HepG2 (cell line): ENCODE results near the gene GPS2. TPM values are rescaled to one million over a fixed set of nuclear protein-coding genes. Genes with fewer than 3 reads are reported as not detected.

Source experiments
- ARID4A ChIP-seq: sonication (generic); formaldehyde crosslinking; IDR thresholded peaks from 2 replicates; pipeline ENCODE4 v1.5.0; 2020; ENCODE audit warnings: mild to moderate bottlenecking, missing genetic modification reagents, borderline replicate concordance
- ATF7-NPFF ChIP-seq: sonication (generic); formaldehyde crosslinking; IDR thresholded peaks from 2 replicates; pipeline ENCODE4 v1.8.1; 2023; ENCODE audit warnings: mild to moderate bottlenecking, low read depth, missing genetic modification reagents, moderate library complexity
- GMEB1 ChIP-seq: sonication (generic); formaldehyde crosslinking; IDR thresholded peaks from 2 replicates; pipeline ENCODE4 v1.5.1; 2020; ENCODE audit warnings: missing genetic modification reagents, mild to moderate bottlenecking, borderline replicate concordance
- MEIS1 ChIP-seq: sonication (generic); formaldehyde crosslinking; IDR thresholded peaks from 2 replicates; pipeline ENCODE4 v1.9.0; 2021; ENCODE audit warnings: mild to moderate bottlenecking, missing genetic modification reagents, moderate library complexity, borderline replicate concordance
- PATZ1 ChIP-seq: sonication (generic); formaldehyde crosslinking; IDR thresholded peaks from 2 replicates; pipeline ENCODE4 v1.4.0; 2020; ENCODE audit warnings: missing genetic modification reagents
- POLR2G ChIP-seq: fragments of 200-400 bp; formaldehyde crosslinking; IDR thresholded peaks from 2 replicates; pipeline ENCODE4 v1.6.1; 2018; ENCODE audit warnings: mild to moderate bottlenecking, low read depth, low read length, moderate library complexity
- RBFOX2 ChIP-seq: fragments of 200-400 bp; formaldehyde crosslinking; IDR thresholded peaks from 2 replicates; pipeline ENCODE4 v1.6.1; 2017; ENCODE audit warnings: low read depth, mild to moderate bottlenecking, low read length
- SP1 ChIP-seq, 2 experiments: fragments of 450-650 bp in 1 of 2; sonication (generic) in 1 of 2; formaldehyde crosslinking in 1 of 2; IDR thresholded peaks; 2 replicates each; pipeline versions ENCODE4 v1.4.0 to v1.6.1; 2016 to 2020; ENCODE audit warnings: missing genetic modification reagents in 1 of 2
- SUZ12 ChIP-seq: fragments of 150-350 bp; IDR thresholded peaks from 2 replicates; pipeline ENCODE4 v1.6.1; 2014; ENCODE audit warnings: low read depth, low read length
- TCF12 ChIP-seq, 2 experiments: fragments of 450-650 bp in 1 of 2; sonication (generic) in 1 of 2; formaldehyde crosslinking in 1 of 2; IDR thresholded peaks; 2 replicates each; pipeline versions ENCODE4 v1.6.1 to v1.8.0; 2017 to 2022; ENCODE audit warnings: antibody characterized with exemption in 1 of 2, mild to moderate bottlenecking in 1 of 2, missing genetic modification reagents in 1 of 2, moderate library complexity in 1 of 2
- ZEB1 ChIP-seq: IDR thresholded peaks from 2 replicates; pipeline ENCODE4 v1.6.1; 2012; ENCODE audit warnings: mild to moderate bottlenecking, low read depth, inconsistent platforms; ENCODE audit not compliant: insufficient replicate concordance
- ZFY ChIP-seq: sonication (generic); formaldehyde crosslinking; IDR thresholded peaks from 2 replicates; pipeline ENCODE4 v1.4.0; 2020; ENCODE audit warnings: missing genetic modification reagents
- ZNF121 ChIP-seq: sonication (generic); formaldehyde crosslinking; IDR thresholded peaks from 2 replicates; pipeline ENCODE4 v1.5.0; 2020; ENCODE audit warnings: mild to moderate bottlenecking, missing genetic modification reagents
- ZNF143 ChIP-seq: sonication (generic); formaldehyde crosslinking; IDR thresholded peaks from 2 replicates; pipeline ENCODE4 v1.4.0; 2020; ENCODE audit warnings: missing genetic modification reagents
- ZNF687 ChIP-seq: sonication (generic); formaldehyde crosslinking; IDR thresholded peaks from 2 replicates; pipeline ENCODE4 v1.5.1; 2020; ENCODE audit warnings: mild to moderate bottlenecking, missing genetic modification reagents, moderate library complexity
- polyA plus RNA-seq, 8 experiments: library from polyadenylated mRNA; depleted of rRNA in 3 of 8; stranded (reverse) in 7 of 8; unstranded in 1 of 8; fragments of >200 nt; fragmentation: Illumina TruSeq in 4 of 8; extraction: Trizol in 4 of 8; gene quantifications; 2 replicates each; pipeline versions ENCODE4 v1.2.1 to v1.2.3, GENCODE V29; 2011 to 2016; ENCODE audit warnings: low read depth in 4 of 8, missing spikeins in 1 of 8, mixed read lengths in 1 of 8; ENCODE audit not compliant: insufficient read depth in 1 of 8
- total RNA-seq, 5 experiments: library from RNA; depleted of rRNA; stranded (reverse); fragments of >200 nt; fragmentation: Illumina TruSeq; extraction: Trizol; gene quantifications; 2 replicates each; pipeline ENCODE4 v1.2.3, GENCODE V29; 2016; ENCODE audit warnings: low read depth in 1 of 5

GPS2 gene
- total and polyA plus RNA-seq, 2 of the 13 experiments (the other 11 are each of a cell fraction or from before 2014, with no cell fraction given) = 58.0 to 59.4 TPM

- 0 out of 2 replicates have a peak, but pooled peaks have one; percentile 16 for TF ChIP-seq ARID4A (CRISPR knock-in tag)
- no peak for TF ChIP-seq TCF12 (IDR thresholded peaks at IDR 0.05)
- TF ChIP-seq TCF12 (CRISPR knock-in tag; IDR thresholded peaks at IDR 0.05) = no peak
- TF ChIP-seq RBFOX2 = no peak
- TF ChIP-seq GMEB1 (CRISPR knock-in tag) = peak; percentile 15; the same call in 1 of the 2 replicates
- TF ChIP-seq ZNF121 (CRISPR knock-in tag) = peak; percentile 83
- no peak for TF ChIP-seq ZNF687
- peak; percentile 69 for TF ChIP-seq PATZ1 (CRISPR knock-in tag)
- TF ChIP-seq ZNF143 (CRISPR knock-in tag) = peak; percentile 83
- no peak for TF ChIP-seq ATF7-NPFF
- TF ChIP-seq MEIS1 (CRISPR knock-in tag) = no peak
- peak; percentile 67 for TF ChIP-seq POLR2G
- TF ChIP-seq SP1 (IDR thresholded peaks at IDR 0.05) = no peak
- TF ChIP-seq SP1 (CRISPR knock-in tag; IDR thresholded peaks at IDR 0.05) = peak; percentile 49; the same call in 1 of the 2 replicates
- TF ChIP-seq ZEB1 = peak; percentile 2
- TF ChIP-seq ZFY = peak; percentile 37; the same call in 1 of the 2 replicates
- TF ChIP-seq SUZ12 = peak; percentile 22; the same call in 1 of the 2 replicates
These were observed 6.3 kb downstream of the GPS2 start (continued) for GRCh38 chr17:7308625-7309433.
